Progenitor cell of endocrine pancreas (in vitro differentiated cells): ENCODE results near the gene ANGPTL7. TPM values are rescaled to one million over a fixed set of nuclear protein-coding genes. Genes with fewer than 3 reads are reported as not detected.

Experiments used
- DNase-seq: peaks from one replicate; pipeline ENCODE4 v3.0.0; 2021; ENCODE audit warnings: low spot score; ENCODE audit not compliant: unreplicated experiment
- H3K27ac Mint-ChIP-seq: 2 replicates; pipeline ENCODE4 v1.8.0; 2021; ENCODE audit warnings: mild to moderate bottlenecking, moderate library complexity, mixed read lengths
- H3K27me3 Mint-ChIP-seq: 2 replicates; pipeline ENCODE4 v1.8.0; 2021; ENCODE audit warnings: mixed read lengths
- H3K36me3 Mint-ChIP-seq: 2 replicates; pipeline ENCODE4 v1.8.0; 2022; ENCODE audit warnings: mixed read lengths; ENCODE audit not compliant: insufficient read depth
- H3K4me1 Mint-ChIP-seq: 2 replicates; pipeline ENCODE4 v1.8.0; 2021; ENCODE audit warnings: low read depth, mixed read lengths
- H3K4me3 Mint-ChIP-seq: 2 replicates; pipeline ENCODE4 v1.8.0; 2021; ENCODE audit warnings: low read depth, mild to moderate bottlenecking, moderate library complexity, mixed read lengths
- H3K9me3 Mint-ChIP-seq: 2 replicates; pipeline ENCODE4 v1.8.0; 2021; ENCODE audit warnings: low read depth, mixed read lengths
- CTCF ChIP-seq: fragments of 200-600 bp; sonication (generic); IDR thresholded peaks from one replicate; pipeline ENCODE4 v1.5.0; 2021; ENCODE audit warnings: antibody characterized with exemption, mild to moderate bottlenecking; ENCODE audit not compliant: unreplicated experiment
- total RNA-seq: library from RNA; stranded (reverse); gene quantifications from 2 replicates; pipeline ENCODE4 v1.2.1, GENCODE V29; 2021

ANGPTL7 gene
- total RNA-seq, 1 donor from 2014 or later, result not detected

DNA sequence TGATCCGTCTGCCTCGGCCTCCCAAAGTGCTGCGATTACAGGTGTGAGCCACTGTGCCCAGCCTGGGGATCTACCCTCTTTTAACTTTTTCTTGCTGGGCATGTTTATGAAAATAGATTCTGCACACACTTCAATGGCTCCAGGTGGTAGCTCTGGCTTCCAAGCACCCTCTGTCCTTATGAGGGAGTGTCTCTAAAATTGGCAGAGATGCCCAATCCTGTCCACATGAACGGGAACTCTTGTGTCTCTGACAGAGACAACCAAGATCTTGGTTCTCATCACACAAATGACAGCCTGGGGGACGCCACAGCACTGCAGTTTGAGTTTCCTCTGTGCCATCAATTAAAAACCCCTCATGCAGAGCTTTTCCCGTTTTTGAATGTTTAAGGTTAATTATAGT is 43.4 kb upstream of the ANGPTL7 start:
- no peak for DNase-seq
- H3K36me3 Mint-ChIP-seq, result peaks cover 6% of the 10 kb centered on the region
- no peak for TF ChIP-seq CTCF
- no peak overlapping the region for H3K4me3 Mint-ChIP-seq
- H3K27ac Mint-ChIP-seq, result no peak overlapping the region
- H3K27me3 Mint-ChIP-seq, result no peaks in the 10 kb centered on the region
- H3K4me1 Mint-ChIP-seq, result no peaks in the 10 kb centered on the region
- no peaks in the 10 kb centered on the region for H3K9me3 Mint-ChIP-seq

- Mint-ChIP-seq H3K9me3 (no peaks in the 10 kb centered on the region), H3K4me3 (no peak overlapping the region), H3K27ac (no peak overlapping the region), H3K36me3 (peaks cover 6% of the 10 kb centered on the region), H3K27me3 (no peaks in the 10 kb centered on the region), H3K4me1 (no peaks in the 10 kb centered on the region)
- no peak for TF ChIP-seq CTCF
- DNase-seq, result no peak
Measured at GRCh38 chr1:11147197-11147770, 41.9 kb upstream of the ANGPTL7 start.

GRCh38 chr1:11150326-11150725 is 38.8 kb upstream of the ANGPTL7 start:
- no peak for DNase-seq
- no peaks in the 10 kb centered on the region for H3K27me3 Mint-ChIP-seq
- peaks cover 6% of the 10 kb centered on the region for H3K36me3 Mint-ChIP-seq
- no peaks in the 10 kb centered on the region for H3K4me1 Mint-ChIP-seq
- H3K4me3 Mint-ChIP-seq, result no peak overlapping the region
- TF ChIP-seq CTCF, result no peak
- no peaks in the 10 kb centered on the region for H3K9me3 Mint-ChIP-seq
- no peak overlapping the region for H3K27ac Mint-ChIP-seq

DNA sequence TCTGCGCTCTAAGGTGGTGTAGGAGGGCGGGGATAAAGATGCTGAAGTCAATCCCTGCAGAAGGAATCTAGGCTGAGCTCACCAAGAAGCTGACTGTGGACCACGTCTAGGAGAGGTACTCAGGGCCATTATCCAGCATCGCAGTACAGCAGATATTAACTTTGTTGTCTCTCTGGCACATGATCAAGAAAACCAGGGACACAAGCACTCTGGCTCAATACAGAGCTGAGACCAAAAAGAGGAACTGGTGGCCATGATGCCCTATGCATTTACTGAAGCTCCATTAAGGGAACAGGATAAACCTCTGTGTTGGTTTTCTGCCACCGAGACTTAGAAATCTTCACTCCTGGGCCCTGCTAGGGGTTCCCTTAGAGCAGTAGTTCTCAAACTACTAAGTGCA is 38.0 kb upstream of the ANGPTL7 start:
- peaks cover 5% of the 10 kb centered on the region for H3K36me3 Mint-ChIP-seq
- H3K27ac Mint-ChIP-seq, result no peak overlapping the region

DNA sequence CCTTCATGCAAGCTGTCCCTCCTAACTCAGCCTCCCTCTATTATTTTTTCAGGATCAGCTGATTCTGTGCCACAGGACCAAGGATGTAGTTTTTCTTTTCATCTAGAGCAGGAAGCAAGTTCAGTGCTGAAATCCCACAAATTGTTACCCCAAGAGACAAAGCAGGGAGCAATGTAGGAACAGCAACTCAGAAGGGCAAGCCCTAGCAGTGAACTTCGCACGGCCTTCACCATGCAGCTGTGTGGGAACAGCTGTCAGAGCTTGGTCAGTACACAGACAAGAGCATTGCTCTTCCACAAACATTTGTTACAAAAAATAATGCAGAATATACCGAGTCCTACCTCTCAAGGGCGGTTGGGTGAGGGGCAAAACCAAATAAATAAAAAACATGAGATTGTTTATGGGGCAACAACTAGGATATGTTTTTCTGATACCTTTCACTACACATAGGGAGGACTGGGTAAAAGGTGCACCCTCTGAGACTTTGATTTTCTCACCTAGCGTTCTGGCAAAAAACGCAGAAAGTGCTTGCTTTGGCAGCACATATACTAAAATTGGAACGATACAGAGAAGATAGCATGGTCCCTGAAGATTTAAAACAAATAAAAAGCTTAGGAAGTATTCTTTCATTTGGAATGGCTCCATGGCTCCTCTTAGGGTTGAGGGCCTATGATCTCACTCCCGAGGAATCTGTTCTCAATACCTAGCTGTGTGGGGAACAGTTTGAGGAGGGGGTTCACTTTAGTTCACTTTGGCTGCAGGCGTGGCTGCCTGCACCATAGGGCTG is 37.1 kb upstream of the ANGPTL7 start:
- peaks cover 8% of the 10 kb centered on the region for H3K36me3 Mint-ChIP-seq
- H3K9me3 Mint-ChIP-seq, result no peaks in the 10 kb centered on the region
- no peak overlapping the region for H3K4me3 Mint-ChIP-seq
- H3K27ac Mint-ChIP-seq, result no peak overlapping the region
- no peaks in the 10 kb centered on the region for H3K4me1 Mint-ChIP-seq
- no peaks in the 10 kb centered on the region for H3K27me3 Mint-ChIP-seq
- TF ChIP-seq CTCF, result no peak
- no peak for DNase-seq

More for the DNA sequence above, 38.0 kb upstream of the ANGPTL7 start:
- Mint-ChIP-seq H3K4me3 (no peak overlapping the region), H3K27me3 (no peaks in the 10 kb centered on the region), H3K4me1 (no peaks in the 10 kb centered on the region), H3K9me3 (no peaks in the 10 kb centered on the region)
- DNase-seq, result no peak
- TF ChIP-seq CTCF, result no peak
